ENCODE measurements around the gene PADI4.

The PADI4 gene

DNA sequence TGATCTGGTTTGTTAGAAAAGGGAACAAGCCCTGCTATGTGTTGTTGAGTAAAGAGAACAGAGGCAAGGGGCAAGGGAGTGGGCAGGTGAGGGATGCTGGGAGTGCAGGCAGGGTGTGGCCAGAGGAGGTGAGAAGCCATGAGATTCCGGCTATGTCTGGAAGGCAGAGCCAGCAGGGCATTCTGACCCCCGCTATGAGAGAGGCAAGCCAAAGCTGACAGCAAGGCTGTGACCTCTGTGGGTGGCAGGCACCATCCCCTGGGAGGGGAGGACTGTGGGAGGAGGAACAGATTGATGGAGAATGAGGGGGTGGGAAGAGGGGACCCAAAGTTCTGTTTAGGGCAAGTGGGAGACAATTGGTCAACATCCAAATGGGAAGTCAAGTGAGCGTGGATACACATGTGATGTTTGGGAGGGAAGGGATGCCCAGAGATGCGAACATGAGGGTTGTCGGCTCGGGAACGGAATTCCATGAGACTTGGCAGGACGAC is 44.5 kb downstream of the PADI4 start:
- no peak for DNase-seq

DNA sequence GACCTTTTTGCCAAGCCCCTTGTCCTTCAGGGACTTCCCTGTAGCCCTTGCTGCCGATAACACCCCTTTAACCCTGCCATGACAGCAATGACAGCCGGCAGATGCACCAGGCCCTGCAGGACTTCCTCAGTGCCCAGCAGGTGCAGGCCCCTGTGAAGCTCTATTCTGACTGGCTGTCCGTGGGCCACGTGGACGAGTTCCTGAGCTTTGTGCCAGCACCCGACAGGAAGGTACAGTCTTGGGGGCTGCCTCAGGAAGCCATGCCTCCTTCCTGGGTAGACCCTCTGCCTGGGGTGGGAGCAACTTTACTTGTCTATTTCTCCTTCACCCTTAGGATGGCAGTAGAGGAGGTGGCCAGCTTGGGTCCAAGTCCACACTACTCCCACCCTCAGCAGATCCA is 47.9 kb downstream of the PADI4 start:
- no peak for DNase-seq

DNA sequence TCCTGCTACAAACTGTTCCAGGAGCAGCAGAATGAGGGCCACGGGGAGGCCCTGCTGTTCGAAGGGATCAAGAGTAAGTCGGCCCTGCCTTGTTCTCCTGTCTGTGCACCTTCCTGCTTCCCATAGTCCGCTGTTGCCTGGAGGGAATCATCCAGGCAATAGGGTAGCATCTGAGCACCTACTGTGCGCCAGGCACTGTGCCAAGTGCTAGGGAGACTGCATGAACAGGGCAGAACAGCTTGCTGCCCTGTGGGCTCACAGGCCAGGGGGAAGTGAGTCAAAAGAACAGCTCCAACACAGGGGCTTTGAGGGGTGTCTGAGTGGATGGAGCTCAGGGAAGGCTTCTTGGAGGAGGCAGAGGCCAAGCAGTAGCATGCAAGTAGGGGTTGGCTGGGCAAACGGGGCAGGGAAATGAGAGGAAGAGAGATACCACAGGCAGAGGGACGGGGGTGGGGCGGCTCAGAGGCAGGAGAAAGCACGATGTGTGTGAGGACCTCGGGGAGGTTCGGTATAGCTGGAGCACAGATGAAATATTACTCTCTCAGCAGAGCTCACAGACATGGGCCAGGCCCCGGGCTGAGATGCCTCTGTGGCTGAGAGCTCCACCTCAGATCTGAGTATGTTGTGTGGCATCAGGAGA is 48.5 kb downstream of the PADI4 start:
- DNase-seq, result no peak

DNA sequence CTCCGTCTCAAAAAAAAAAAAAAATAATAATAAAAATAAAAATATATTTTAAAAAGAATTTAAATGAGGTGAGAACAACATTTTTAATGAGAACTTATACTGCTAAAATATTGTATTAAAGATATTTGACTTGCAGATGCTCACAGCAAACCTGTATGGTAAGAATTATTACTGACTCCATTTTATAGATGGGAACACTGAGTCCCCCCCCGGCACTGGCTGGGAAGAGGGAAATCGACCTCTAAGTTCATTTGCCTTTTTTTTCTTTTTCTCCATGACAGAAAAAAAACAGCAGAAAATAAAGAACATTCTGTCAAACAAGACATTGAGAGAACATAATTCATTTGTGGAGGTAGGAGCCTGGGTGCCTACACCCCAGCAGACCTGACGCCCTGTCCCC is 50.6 kb downstream of the PADI4 start:
- no peak for DNase-seq

DNA sequence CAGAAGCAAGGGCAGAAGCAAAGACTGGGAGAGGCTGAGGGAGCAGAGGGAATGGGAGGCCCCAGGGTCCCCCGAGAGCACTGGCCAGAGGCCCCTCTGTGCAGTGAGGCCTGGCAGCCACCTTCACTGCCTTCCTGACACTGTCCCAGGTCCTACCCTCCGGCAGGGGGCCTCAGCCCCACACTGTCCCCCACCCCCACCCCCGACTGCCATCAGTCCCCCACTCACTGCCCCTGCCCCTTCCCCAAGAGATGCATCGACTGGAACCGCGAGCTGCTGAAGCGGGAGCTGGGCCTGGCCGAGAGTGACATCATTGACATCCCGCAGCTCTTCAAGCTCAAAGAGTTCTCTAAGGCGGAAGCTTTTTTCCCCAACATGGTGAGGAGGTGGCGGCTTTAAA is 51.0 kb downstream of the PADI4 start:
- DNase-seq, result no peak

DNA sequence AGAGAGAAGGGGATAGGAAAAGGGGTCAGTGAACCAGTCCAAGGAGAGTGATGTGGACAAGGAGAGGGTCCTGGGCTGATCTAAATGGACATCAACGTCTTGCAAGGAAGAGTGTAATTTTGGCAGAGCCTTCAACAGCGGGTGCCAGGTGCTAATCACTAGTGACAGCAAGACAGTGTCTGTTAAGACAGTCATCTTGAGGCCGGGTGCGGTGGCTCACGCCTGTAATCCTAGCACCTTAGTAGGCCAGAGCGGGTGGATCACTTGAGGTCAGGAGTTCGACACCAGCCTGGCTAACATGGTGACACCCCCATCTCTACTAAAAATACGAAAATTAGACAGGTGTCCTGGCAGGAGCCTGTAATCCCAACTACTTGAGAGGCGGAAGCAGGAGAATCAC is 51.8 kb downstream of the PADI4 start:
- no peak for DNase-seq

DNA sequence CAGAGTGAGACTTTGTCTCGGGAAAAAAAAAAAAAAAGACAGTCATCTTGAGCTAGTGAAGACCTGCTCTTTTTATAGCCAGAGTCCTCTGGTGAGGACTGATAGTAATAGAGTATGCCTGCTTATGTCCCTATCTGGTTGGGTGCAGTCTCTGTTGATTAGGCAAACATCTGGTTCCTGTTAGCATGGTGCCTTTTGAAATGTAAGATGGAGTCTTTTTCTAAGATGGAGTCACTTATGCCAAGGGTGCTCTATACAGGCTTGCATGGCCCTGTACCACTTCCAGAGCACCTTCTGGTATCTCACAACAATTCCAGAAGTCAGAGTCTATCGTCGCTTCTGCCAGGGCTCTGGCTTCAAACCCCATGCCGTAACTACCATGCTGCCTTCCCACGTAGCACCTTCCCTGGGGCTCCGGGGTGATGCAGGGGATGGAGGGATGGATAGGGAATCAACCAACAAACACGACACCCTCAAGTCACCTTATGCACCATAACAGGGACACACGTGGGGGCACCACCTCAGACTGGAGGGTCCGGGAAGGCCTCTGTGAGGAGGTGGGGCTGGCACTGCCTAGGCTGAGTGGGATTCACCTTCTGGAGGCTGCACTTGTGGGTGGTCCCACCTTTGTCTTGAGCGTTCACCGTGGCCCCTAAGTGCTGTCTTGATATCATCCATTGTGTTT is 52.4 kb downstream of the PADI4 start:
- DNase-seq, result no peak

DNA sequence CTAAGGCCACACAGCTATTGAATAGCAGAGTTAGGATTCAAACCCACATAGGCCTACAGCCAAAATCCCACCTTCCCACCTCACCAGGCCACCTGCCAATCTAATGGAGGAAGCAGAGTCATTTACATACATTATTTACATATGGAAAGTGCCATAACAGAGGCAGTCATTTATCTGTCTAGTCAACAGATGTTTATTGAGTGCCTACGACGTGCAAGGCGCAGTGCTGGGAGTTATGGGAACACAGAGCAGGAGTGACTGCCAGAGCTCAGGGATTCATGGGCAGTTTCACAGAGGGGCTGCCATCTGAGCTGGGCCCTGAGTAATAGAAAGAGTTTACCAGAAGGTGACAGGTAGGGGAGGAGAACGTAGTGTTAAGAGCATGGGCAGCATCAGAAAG is 53.7 kb downstream of the PADI4 start:
- DNase-seq, result no peak

DNA sequence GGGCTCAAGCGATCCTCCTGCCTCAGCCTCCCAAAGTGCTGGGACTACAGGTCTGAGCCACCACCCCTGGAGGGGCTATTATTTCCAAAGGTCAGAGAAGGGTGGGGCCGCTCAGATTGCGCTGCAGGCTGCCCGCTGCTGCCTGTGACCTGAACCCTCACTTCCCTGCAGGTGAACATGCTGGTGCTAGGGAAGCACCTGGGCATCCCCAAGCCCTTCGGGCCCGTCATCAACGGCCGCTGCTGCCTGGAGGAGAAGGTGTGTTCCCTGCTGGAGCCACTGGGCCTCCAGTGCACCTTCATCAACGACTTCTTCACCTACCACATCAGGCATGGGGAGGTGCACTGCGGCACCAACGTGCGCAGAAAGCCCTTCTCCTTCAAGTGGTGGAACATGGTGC is 55.4 kb downstream of the PADI4 start:
- no peak for DNase-seq

DNA sequence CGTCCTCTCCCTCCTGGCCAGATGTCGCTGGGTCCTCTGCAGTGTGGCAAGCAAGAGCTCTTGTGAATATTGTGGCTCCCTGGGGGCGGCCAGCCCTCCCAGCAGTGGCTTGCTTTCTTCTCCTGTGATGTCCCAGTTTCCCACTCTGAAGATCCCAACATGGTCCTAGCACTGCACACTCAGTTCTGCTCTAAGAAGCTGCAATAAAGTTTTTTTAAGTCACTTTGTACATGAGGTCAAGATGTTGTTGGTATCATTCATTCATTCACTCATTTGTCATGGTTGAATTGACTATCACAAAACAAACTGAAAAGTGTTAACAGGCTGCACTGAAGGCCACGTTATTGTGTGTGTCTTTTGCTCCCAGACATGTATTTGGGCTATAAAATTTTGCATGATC is 55.8 kb downstream of the PADI4 start:
- no peak for DNase-seq

DNA sequence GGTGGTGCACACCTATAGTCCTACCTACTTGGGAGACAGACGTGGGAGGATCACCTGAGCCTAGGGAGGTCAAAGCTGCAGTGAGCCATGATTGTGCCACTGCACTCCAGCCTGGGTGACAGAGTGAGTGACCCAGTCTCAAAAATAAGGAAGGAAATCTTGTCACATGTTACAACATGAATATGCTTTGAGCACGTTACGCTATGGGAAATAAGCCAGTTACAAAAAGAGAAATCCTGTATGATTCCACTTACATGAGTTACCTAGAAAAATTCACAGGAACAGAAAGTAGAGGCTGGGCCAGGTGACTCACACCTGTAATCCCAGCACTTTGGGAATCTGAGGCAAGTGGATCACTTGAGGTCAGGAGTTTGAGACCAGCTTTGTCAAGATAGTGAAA is 57.3 kb downstream of the PADI4 start:
- no peak for DNase-seq

DNA sequence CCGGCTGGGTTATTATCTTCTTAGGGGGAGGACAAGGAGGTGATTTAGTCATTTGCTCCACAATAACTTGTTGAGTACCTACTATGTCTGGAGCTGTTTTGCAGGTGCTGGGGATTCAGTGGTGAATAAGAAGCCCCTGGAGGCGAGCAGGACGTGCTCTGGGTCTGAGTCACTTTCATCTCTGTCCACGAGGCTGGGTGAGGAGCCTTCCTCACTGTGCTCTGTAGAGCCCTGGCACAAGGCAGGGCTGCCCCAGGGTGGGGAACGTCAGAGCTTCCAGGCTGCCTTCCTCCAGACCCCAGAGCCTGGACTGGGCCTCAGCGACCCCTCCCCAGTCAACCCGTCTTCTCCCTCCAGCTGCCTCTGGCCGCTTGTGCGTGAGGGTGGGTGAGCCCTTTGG is 61.5 kb downstream of the PADI4 start:
- no peak for DNase-seq

DNA sequence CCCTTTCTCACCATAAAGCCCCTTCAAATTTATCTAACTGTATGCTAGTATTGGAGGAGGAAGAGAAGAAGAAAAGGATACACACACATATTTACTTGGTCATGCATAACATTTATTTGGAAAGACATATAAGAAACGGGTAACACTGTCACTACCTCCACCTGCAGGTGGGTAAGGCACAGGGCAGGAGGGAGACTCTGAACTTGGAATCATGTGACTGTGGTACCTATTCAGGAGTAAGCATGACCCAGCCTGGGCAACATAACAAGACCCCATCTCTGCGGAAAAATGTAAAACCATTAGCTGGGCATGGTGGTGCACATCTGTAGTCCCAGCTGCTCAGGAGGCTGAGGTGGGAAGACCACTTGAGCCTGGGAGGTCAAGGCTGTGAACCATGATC is 62.6 kb downstream of the PADI4 start:
- no peak for DNase-seq

DNA sequence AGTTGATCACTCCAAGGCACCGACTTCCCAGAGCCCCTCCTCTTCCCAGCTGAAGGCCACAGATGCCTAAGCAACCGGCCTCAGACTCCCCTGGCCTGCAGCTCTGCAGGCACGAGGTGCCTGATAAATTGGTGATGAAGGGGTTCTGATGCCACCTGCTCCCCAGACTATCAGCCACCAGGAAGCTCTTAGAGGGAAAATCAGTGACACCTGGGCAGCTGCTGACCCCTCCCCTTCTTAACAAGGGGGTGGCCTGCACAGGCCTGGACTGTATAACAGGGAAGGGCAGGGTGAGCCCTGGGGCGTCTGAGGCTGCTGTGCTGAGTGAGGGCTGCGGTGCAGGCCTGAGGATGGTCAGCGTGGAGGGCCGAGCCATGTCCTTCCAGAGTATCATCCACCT is 63.9 kb downstream of the PADI4 start, which contains the start of gene PADI6:
TSS of gene PADI6 (plus strand) at position 301 of the 400 bp plus-strand sequence. CDS start at position 351, 50 bp downstream.
- DNase-seq, result no peak

DNA sequence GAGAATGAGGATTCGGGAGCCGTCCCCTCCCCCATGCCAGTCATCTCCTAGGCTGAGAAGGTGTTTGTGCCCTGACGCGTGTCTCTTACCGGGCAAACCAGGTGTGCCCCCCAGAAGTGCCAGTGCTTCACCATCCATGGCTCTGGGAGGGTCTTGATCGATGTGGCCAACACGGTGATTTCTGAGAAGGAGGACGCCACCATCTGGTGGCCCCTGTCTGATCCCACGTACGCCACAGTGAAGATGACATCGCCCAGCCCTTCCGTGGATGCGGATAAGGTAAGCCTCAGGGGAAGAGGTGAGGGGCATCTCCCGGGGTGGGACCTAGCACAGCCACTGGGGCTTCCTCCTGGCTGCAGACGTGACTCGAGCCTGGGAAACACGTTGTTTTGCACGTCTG is 65.0 kb downstream of the PADI4 start:
- no peak for DNase-seq

DNA sequence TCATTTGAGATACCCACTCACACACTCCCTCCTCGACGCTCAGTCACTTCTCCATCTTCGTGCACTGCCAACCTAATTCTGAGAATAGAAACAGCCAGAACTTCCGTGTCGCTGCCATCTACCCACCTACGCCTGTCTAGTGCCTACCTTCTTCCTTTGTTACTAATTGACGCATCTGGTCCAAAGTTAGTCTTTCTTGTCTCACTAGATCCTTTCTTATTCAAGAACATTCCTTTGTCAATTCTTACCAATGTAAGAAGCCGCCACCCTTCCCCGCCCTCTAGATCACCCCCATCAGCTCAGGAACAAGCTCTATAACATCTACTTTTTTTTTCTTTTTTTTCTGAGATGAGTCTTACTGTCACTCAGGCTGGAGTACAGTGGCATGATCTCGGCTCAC is 67.7 kb downstream of the PADI4 start:
- no peak for DNase-seq

DNA sequence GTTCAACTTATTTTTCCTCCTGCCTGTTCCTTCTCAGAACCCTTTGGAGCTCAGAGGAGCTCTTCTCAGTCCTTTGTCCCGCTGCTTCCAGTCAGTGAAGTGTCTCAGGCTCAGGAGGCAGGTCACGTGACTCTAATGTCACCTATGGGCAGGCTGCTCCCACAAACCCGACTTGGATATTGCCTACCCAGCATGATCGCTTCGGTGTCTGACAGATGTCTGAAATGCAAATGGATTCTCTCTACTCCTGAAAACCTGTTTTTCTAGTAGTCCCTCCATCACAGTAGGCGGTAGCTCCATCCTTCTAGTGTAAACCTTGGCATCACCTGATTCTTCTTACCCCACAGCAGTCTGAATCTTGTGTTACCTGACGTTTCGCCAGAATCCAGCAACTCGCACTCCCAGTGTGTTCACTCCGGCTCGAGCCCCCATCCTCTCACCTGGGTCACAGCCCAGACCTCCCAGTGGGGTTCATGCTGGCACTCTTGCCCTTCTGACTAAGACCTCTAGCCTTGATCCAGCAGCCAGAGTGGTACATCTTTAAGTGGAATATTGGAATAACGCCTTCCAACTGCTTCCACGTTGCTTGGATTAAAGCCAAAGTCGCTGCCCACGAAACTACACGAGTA is 69.4 kb downstream of the PADI4 start:
- no peak for DNase-seq

DNA sequence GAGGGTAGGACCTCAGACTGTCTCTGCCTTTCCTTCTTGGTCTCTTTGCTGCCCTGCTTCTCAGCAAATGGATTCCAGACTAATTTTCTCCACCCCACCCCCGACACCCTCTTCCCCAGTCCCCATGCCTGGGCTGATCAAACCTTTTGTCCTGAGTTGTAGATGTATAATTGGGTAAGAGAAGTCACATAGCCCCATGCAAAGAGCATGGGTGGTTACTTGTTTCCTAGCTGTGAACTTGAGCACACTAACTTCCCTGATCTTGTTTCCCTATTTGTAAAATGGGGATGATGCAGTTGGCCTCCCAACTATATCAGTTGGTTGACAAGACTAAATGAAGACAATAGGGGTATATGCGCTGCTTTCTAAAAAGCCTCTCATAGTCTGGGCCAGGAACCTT is 73.2 kb downstream of the PADI4 start:
- DNase-seq, result no peak

DNA sequence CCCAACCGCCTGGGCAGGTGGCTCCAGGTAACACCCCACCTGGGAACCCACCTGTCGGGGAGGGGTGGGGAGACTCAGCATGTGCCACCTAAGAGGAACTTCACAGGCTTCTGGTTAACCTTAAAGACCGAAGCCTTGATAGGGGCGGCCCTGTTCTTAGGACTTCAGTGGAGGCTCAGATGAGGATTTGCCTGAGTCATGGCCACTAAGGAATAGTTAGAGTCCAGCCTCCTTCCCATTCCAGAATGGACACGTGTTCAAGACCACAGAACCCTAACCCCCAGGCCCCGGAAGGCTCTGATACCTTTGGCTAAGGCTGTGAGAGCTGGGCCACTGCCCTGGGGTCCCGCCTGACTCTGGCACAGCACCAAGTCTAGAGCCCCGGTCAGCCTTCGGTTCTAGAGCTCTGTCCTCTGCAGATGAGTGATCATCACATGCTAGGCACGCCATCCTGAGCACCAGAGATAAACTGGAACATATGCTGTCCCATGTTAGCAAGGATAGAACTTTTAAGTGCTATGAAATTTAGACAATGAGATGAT is 84.3 kb downstream of the PADI4 start:
- no peak for DNase-seq

DNA sequence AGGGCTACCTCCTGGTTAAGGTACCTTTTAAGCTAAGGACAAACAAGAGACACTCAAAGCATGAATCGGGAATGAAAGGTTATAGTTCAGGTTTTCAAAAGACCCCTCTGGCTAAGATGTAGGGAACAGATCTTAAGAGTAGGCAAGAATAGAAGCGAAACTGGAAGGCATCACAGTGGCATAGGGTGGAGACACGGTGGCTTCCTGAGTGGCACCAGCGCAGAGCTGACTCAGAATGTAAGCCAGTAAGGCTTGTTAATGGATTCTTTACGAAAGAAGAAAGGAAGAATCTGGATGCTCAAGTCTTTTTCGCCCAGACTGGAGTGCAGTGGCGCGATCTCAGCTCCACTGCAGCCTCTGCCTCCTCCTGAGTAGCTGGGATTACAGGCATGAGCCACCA is 85.2 kb downstream of the PADI4 start:
- DNase-seq, result no peak

DNA sequence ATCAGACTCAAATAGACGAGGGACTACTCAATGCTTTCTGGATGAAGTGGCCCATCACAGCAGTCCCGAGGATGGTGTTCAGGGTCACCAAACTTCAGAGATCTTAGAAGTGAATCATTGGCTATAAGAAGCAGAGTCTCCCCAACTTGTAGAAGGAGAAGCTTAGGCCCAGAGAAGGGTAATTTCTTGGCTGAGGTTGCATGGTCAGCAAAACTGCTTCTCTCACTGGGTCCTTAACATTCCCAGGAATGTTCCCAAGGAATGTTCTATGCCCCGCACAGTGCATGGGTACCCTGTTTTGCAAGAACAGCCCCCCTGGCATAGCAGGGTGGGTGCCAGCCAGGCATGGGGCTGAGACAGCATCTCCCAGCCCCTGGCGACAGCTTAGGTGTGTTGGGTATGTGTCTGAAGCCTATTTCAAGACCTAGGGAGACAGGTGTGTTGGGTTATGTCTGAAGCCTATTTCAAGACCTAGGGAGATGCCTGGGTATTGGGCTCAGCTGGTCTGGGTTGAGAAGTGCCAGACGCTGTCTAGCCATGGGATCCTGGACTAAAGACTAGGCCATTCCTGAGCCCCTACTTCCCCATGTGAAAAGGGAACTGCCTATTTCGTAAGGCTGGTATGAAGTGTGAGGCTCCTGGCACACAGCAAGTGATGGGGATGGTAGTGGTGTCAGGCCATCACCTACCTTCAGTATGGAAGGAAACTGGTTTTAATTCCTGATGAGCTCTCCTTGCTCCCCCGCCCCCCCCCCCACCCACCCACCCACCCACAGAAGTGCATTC is 90.1 kb downstream of the PADI4 start:
- no peak for DNase-seq

DNA sequence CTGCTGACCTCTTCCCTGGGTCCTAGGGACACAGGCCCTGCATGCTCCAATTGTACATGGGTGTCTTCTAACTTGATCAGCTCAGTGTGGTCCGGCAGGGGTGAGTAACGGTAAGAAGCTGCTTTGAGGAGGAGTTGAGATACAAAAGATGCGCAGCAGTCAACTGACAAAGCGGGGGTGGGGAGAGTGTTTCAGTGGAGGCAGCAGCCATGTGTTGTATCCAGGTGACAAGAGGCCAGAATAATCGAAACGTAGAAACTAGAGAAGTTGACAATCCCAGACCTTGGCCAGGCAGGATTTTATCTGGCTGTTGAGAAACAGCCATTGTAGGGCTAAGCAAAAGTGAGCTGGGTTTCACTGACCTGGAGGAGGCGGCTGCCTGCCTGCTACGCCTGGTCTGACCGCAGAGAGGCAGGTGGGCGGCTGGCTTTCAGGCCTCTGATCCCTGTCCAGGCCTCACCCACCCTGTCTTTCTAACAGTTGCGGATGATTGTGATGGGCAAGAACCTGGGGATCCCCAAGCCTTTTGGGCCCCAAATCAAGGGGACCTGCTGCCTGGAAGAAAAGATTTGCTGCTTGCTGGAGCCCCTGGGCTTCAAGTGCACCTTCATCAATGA is 92.8 kb downstream of the PADI4 start:
- DNase-seq, result no peak

DNA sequence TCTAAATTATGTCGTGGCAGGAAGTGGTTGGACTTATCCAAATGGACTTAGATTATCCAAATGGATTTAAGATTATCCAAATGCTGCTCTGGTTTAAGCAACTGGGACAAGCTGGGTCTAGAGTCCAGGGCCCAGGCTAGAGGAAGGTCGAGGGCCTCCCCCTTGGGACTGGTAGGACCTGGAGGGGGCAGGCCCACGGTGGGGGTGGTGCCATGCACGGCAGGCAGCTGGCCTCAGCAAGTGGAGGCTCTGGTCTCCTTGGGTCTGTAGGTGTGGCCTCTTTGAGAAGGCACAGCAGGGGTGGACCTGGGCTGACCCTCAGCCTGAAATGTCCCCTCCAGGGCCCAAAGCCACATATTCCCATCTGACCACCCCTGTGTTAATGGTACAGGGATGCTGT is 93.8 kb downstream of the PADI4 start:
- DNase-seq, result no peak
